HepG2 (cell line): ENCODE measurements around the gene NCOA5. TPM values are rescaled to one million over a fixed set of nuclear protein-coding genes. Genes with fewer than 3 reads are reported as not detected.
A peak's percentile ranks its signal among the peaks of the same experiment; 100 is the strongest.

Experiments used
- ATAC-seq: fragments of 200-7000 bp; cut with Tn5 transposase; 3 replicates; pipeline ENCODE4 v1.9.1; 2020; ENCODE audit warnings: mild to moderate bottlenecking, moderate library complexity
- BruUV-seq: library from RNA; stranded (reverse); fragments of 400-500 nt; replicated peaks from 2 replicates; lab custom pipeline; 2021; lab: Mats Ljungman, UMichigan
- CTCF ChIA-PET: fragments of 300-600 bp; formaldehyde crosslinking; extraction: SDS; loops from one replicate; lab custom pipeline; 2021; ENCODE audit warnings: low total read pairs, inconsistent platforms, low intra/inter-chr PET ratio; lab: Yijun Ruan, JAX
- POLR2A ChIA-PET: fragments of 350-600 bp; sonication (Branson Sonifier 250); formaldehyde crosslinking; loops from one replicate; lab custom pipeline; 2020; ENCODE audit warnings: antibody characterized with exemption, inconsistent platforms; lab: Yijun Ruan, JAX
- DNase-seq: peaks from one replicate; pipeline ENCODE4 v3.0.0-alpha.2; 2015; ENCODE audit warnings: low spot score
- FAIRE-seq: peaks from 3 replicates; lab custom pipeline; 2011; peaks lifted over from hg19 to GRCh38; lab: Jason Lieb, UNC
- H2AFZ ChIP-seq: one replicate; pipeline ENCODE4 v1.6.1; 2011; ENCODE audit warnings: low read length, inconsistent platforms
- H3K27ac ChIP-seq: fragments of 300-600 bp; 3 replicates; pipeline ENCODE4 v1.8.0; 2011; ENCODE audit warnings: mixed run types, mild to moderate bottlenecking, mixed read lengths, low read length, inconsistent platforms; ENCODE audit not compliant: insufficient read depth; ENCODE audit errors: extremely low read length
- H3K27me3 ChIP-seq, 2 experiments: fragments of 200-600 bp in 1 of 2; 2 replicates in 1 of 2; 3 replicates in 1 of 2; pipeline versions ENCODE4 v1.6.0 to v1.8.0; 2011; ENCODE audit warnings: low read length in 2 of 2, mild to moderate bottlenecking in 2 of 2, moderate library complexity in 2 of 2, inconsistent platforms in 1 of 2; ENCODE audit not compliant: insufficient read depth in 2 of 2, control insufficient read depth in 1 of 2
- H3K36me3 ChIP-seq, 2 experiments: fragments of 200-600 bp in 1 of 2; replicated peaks in 1 of 2; 2 replicates in 1 of 2; 3 replicates in 1 of 2; pipeline versions ENCODE4 v1.5.1 to v1.8.0; 2011; ENCODE audit warnings: low read length in 2 of 2, inconsistent platforms in 1 of 2; ENCODE audit not compliant: insufficient read depth in 2 of 2, control insufficient read depth in 1 of 2
- H3K4me1 ChIP-seq: 2 replicates; pipeline ENCODE4 v1.5.1; 2012; ENCODE audit warnings: low read length, inconsistent platforms; ENCODE audit not compliant: insufficient read depth
- H3K4me2 ChIP-seq: 2 replicates; pipeline ENCODE4 v1.6.0; 2011; ENCODE audit warnings: low read depth, low read length, inconsistent platforms
- H3K4me3 ChIP-seq, 3 experiments: fragments of 200-600 bp in 1 of 3; sonication (generic), shearing (Covaris generic) in 1 of 3; replicated peaks in 1 of 3; 2 replicates each; pipeline ENCODE4 v1.5.1; 2011 to 2016; ENCODE audit warnings: low read length in 3 of 3, inconsistent platforms in 2 of 3, low read depth in 2 of 3, mild to moderate bottlenecking in 2 of 3, control low read depth in 1 of 3, mixed read lengths in 1 of 3; ENCODE audit not compliant: insufficient read depth in 1 of 3
- H3K79me2 ChIP-seq: one replicate; pipeline ENCODE4 v1.6.1; 2011; ENCODE audit warnings: low read length, inconsistent platforms; ENCODE audit not compliant: insufficient read depth
- H3K9ac ChIP-seq: 2 replicates; pipeline ENCODE4 v1.6.0; 2011; ENCODE audit warnings: mild to moderate bottlenecking, low read depth, low read length, inconsistent platforms; ENCODE audit not compliant: insufficient read depth
- H3K9me3 ChIP-seq: 2 replicates; pipeline ENCODE4 v1.5.1; 2012; ENCODE audit warnings: mild to moderate bottlenecking, low read length
- H4K20me1 ChIP-seq: 2 replicates; pipeline ENCODE4 v1.6.0; 2011; ENCODE audit warnings: inconsistent platforms, mild to moderate bottlenecking, low read length, moderate library complexity; ENCODE audit not compliant: insufficient read depth
- FOXO4 ChIP-seq: sonication (generic); formaldehyde crosslinking; conservative IDR thresholded peaks from 2 replicates; pipeline ENCODE4 v1.8.1; 2023; ENCODE audit warnings: missing genetic modification reagents
- MEIS2 ChIP-seq: sonication (generic); formaldehyde crosslinking; IDR thresholded peaks from 2 replicates; pipeline ENCODE4 v1.9.0; 2021; ENCODE audit warnings: mild to moderate bottlenecking, missing genetic modification reagents
- PHF20 ChIP-seq: sonication (generic); formaldehyde crosslinking; IDR thresholded peaks from 2 replicates; pipeline ENCODE4 v1.5.0; 2020; ENCODE audit warnings: mild to moderate bottlenecking, missing genetic modification reagents
- SUZ12 ChIP-seq: fragments of 150-350 bp; IDR thresholded peaks from 2 replicates; pipeline ENCODE4 v1.6.1; 2014; ENCODE audit warnings: low read depth, low read length
- ZBTB20 ChIP-seq: sonication (generic); formaldehyde crosslinking; IDR thresholded peaks from 2 replicates; pipeline ENCODE4 v1.8.1; 2023; ENCODE audit warnings: missing genetic modification reagents, low read depth, mild to moderate bottlenecking, borderline replicate concordance
- ZFP82 ChIP-seq: sonication (generic); formaldehyde crosslinking; IDR thresholded peaks from 2 replicates; pipeline ENCODE4 v1.5.1; 2020; ENCODE audit warnings: mild to moderate bottlenecking, missing genetic modification reagents, borderline replicate concordance
- ZMYM4 ChIP-seq: sonication (generic); formaldehyde crosslinking; IDR thresholded peaks from 2 replicates; pipeline ENCODE4 v1.8.1; 2023; ENCODE audit warnings: mild to moderate bottlenecking, missing genetic modification reagents
- ZNF570 ChIP-seq: sonication (generic); formaldehyde crosslinking; IDR thresholded peaks from 2 replicates; pipeline ENCODE4 v1.4.0; 2020; ENCODE audit warnings: mild to moderate bottlenecking, missing genetic modification reagents, borderline replicate concordance
- ZNF619 ChIP-seq: sonication (generic); formaldehyde crosslinking; IDR thresholded peaks from 2 replicates; pipeline ENCODE4 v1.4.0; 2020; ENCODE audit warnings: mild to moderate bottlenecking, missing genetic modification reagents
- ZNF672 ChIP-seq: sonication (generic); formaldehyde crosslinking; IDR thresholded peaks from 2 replicates; pipeline ENCODE4 v1.8.1; 2022; ENCODE audit warnings: missing genetic modification reagents
- ZNF737 ChIP-seq: sonication (generic); formaldehyde crosslinking; IDR thresholded peaks from 2 replicates; pipeline ENCODE4 v1.5.0; 2020; ENCODE audit warnings: missing genetic modification reagents, mild to moderate bottlenecking, borderline replicate concordance
- ZNF773 ChIP-seq: sonication (generic); formaldehyde crosslinking; IDR thresholded peaks from 2 replicates; pipeline ENCODE4 v1.4.0; 2020; ENCODE audit warnings: missing genetic modification reagents, borderline replicate concordance
- ZSCAN25 ChIP-seq: sonication (generic); formaldehyde crosslinking; IDR thresholded peaks from 2 replicates; pipeline ENCODE4 v1.8.0; 2022; ENCODE audit warnings: mild to moderate bottlenecking, missing genetic modification reagents
- ZSCAN5A ChIP-seq: sonication (generic); formaldehyde crosslinking; IDR thresholded peaks from 2 replicates; pipeline ENCODE4 v1.8.0; 2022; ENCODE audit warnings: mild to moderate bottlenecking, missing genetic modification reagents, borderline replicate concordance
- WGBS: methylation state at CpG from one replicate; pipeline ENCODE4 v1.1.6; 2017; ENCODE audit warnings: low lambda C conversion rate; 5-methylcytosine and 5-hydroxymethylcytosine counted together
- in situ Hi-C: cut with HindIII; loops from 2 replicates; pipeline ENCODE4 v1.10.0; 2017; ENCODE audit warnings: low pct_unique_long_range_greater_than_20kb; ENCODE audit not compliant: extremely low pct_ligation_motif_present
- intact Hi-C: fragments of 100-400 bp; cut with micrococcal nuclease; formaldehyde crosslinking; loops from one replicate; pipeline ENCODE4 v1.10.0; 2022; ENCODE audit not compliant: unreplicated experiment
- polyA plus RNA-seq, 8 experiments: library from polyadenylated mRNA; depleted of rRNA in 3 of 8; stranded (reverse) in 7 of 8; unstranded in 1 of 8; fragments of >200 nt; fragmentation: Illumina TruSeq in 4 of 8; extraction: Trizol in 4 of 8; gene quantifications; 2 replicates each; pipeline versions ENCODE4 v1.2.1 to v1.2.3, GENCODE V29; 2011 to 2016; ENCODE audit warnings: low read depth in 4 of 8, missing spikeins in 1 of 8, mixed read lengths in 1 of 8; ENCODE audit not compliant: insufficient read depth in 1 of 8
- total RNA-seq, 5 experiments: library from RNA; depleted of rRNA; stranded (reverse); fragments of >200 nt; fragmentation: Illumina TruSeq; extraction: Trizol; gene quantifications; 2 replicates each; pipeline ENCODE4 v1.2.3, GENCODE V29; 2016; ENCODE audit warnings: low read depth in 1 of 5
- TF ChIP-seq, protein P1 (sequence below): sonication (generic); IDR thresholded peaks from 2 replicates; pipeline ENCODE4 v1.6.1; 2016; ENCODE audit warnings: low read depth, borderline replicate concordance
- TF ChIP-seq, protein P2 (sequence below): sonication (generic); formaldehyde crosslinking; conservative IDR thresholded peaks from 2 replicates; pipeline ENCODE4 v1.4.0; 2020; ENCODE audit warnings: missing genetic modification reagents

The NCOA5 gene
- total and polyA plus RNA-seq, 2 of the 13 experiments (the other 11 are each of a cell fraction or from before 2014, with no cell fraction given) = 16.5 to 28.4 TPM

DNA sequence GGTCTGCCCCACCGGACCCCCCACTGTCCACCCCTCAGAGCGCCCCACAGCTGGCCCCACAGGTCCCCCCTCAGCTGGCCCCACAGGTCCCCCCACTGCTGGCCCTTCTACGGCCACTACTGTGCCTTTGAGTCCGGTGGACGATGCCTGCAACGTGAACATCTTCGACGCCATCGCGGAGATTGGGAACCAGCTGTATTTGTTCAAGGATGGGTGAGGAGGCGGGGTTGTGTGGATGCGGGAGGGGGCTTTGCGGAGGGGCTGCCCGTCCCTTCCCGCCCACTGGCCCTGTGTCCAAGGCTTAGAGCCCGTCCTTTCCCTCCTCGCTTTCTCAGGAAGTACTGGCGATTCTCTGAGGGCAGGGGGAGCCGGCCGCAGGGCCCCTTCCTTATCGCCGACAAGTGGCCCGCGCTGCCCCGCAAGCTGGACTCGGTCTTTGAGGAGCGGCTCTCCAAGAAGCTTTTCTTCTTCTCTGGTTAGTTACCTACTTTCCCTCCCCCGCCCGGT, 76.4 kb downstream of the NCOA5 start:
- ChIA-PET CTCF (interaction anchor here (1.3 to 2.8 kb wide), 7 partner anchors 10 to 161 kb away, joined by 3 to 27 read pairs (median 13); partner anchors contain the start of genes NCOA5 and ZNF335), POLR2A (no interaction called here)
- ATAC-seq = no peak
- peak overlapping the region in 1 of 3 experiments; percentile 64; a peak in 1 of 6 replicates for H3K4me3 ChIP-seq
- H3K27me3 ChIP-seq = peaks cover 30 to 55% of the 10 kb centered on the region in 2 experiments; a peak in 4 of 5 replicates
- H3K79me2 ChIP-seq = no peaks in the 10 kb centered on the region
- 25% methylated on average over 28 of the region's 29 CpGs for WGBS
- H3K27ac ChIP-seq = no peak overlapping the region
- H3K9me3 ChIP-seq = no peaks in the 10 kb centered on the region
- H4K20me1 ChIP-seq = peaks cover 7% of the 10 kb centered on the region; the same call in 1 of the 2 replicates
- DNase-seq = no peak
- no peak for FAIRE-seq
- peaks cover 51% of the 10 kb centered on the region for H3K4me1 ChIP-seq
- H3K9ac ChIP-seq = no peak overlapping the region
- no peak overlapping the region for H2AFZ ChIP-seq
- H3K36me3 ChIP-seq = no peaks in the 10 kb centered on the region
- peak overlapping the region; percentile 80 for H3K4me2 ChIP-seq
- no peak for TF ChIP-seq SUZ12
- TF ChIP-seq, protein P1, sequence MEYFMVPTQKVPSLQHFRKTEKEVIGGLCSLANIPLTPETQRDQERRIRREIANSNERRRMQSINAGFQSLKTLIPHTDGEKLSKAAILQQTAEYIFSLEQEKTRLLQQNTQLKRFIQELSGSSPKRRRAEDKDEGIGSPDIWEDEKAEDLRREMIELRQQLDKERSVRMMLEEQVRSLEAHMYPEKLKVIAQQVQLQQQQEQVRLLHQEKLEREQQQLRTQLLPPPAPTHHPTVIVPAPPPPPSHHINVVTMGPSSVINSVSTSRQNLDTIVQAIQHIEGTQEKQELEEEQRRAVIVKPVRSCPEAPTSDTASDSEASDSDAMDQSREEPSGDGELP = 0 out of 2 replicates have a peak, but pooled peaks have one; percentile 35
- TF ChIP-seq ZNF737 (CRISPR knock-in tag) = 0 out of 2 replicates have a peak, but pooled peaks have one; percentile 18
- TF ChIP-seq ZBTB20 (CRISPR knock-in tag) = peak; percentile 6; the same call in 1 of the 2 replicates
- no peak for TF ChIP-seq ZMYM4 (CRISPR knock-in tag)
- no peak for TF ChIP-seq ZFP82 (CRISPR knock-in tag)
- peak; percentile 93; the same call in 1 of the 2 replicates for TF ChIP-seq FOXO4 (CRISPR knock-in tag)
- TF ChIP-seq, protein P2, sequence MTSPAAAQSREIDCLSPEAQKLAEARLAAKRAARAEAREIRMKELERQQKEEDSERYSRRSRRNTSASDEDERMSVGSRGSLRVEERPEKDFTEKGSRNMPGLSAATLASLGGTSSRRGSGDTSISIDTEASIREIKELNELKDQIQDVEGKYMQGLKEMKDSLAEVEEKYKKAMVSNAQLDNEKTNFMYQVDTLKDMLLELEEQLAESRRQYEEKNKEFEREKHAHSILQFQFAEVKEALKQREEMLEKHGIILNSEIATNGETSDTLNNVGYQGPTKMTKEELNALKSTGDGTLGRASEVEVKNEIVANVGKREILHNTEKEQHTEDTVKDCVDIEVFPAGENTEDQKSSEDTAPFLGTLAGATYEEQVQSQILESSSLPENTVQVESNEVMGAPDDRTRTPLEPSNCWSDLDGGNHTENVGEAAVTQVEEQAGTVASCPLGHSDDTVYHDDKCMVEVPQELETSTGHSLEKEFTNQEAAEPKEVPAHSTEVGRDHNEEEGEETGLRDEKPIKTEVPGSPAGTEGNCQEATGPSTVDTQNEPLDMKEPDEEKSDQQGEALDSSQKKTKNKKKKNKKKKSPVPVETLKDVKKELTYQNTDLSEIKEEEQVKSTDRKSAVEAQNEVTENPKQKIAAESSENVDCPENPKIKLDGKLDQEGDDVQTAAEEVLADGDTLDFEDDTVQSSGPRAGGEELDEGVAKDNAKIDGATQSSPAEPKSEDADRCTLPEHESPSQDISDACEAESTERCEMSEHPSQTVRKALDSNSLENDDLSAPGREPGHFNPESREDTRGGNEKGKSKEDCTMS (CRISPR knock-in tag) = no peak
- TF ChIP-seq ZNF619 (CRISPR knock-in tag) = no peak
- TF ChIP-seq ZNF672 (CRISPR knock-in tag) = 0 out of 2 replicates have a peak, but pooled peaks have one; percentile 10
- 0 out of 2 replicates have a peak, but pooled peaks have one; percentile 11 for TF ChIP-seq PHF20
- TF ChIP-seq MEIS2 (CRISPR knock-in tag) = 0 out of 2 replicates have a peak, but pooled peaks have one; percentile 12
- 0 out of 2 replicates have a peak, but pooled peaks have one; percentile 14 for TF ChIP-seq ZSCAN25 (CRISPR knock-in tag)
- TF ChIP-seq ZSCAN5A (CRISPR knock-in tag) = no peak
- TF ChIP-seq ZNF570 = 0 out of 2 replicates have a peak, but pooled peaks have one; percentile 10
- TF ChIP-seq ZNF773 (CRISPR knock-in tag) = 0 out of 2 replicates have a peak, but pooled peaks have one; percentile 13
- intact Hi-C loops (loop anchor here (5.0 kb wide), 1 partner anchor 41 kb away; the partner anchor contains the start of gene ZNF335), in situ Hi-C loops (no loop called here)
- BruUV-seq = no TSS peak
